Pancreas (tissue), 10 donors: ENCODE data around the gene C7orf25. TPM values are rescaled to one million over a fixed set of nuclear protein-coding genes. Genes with fewer than 3 reads are reported as not detected.

Source experiments
- ATAC-seq, 4 donors: fragments of 200-7000 bp; cut with Tn5 transposase; one replicate each; pipeline versions ENCODE4 v1.8.0 to v1.9.1; 2020; ENCODE audit warnings: mild to moderate bottlenecking in 4 of 4, moderate library complexity in 4 of 4
- DNase-seq, 6 donors: peaks; one replicate each; pipeline ENCODE4 v3.0.0-alpha.2; 2020
- FAIRE-seq: peaks from 2 replicates; lab custom pipeline; 2012; peaks lifted over from hg19 to GRCh38; lab: Jason Lieb, UNC
- H3K27ac ChIP-seq, 4 donors: fragments of 200-600 bp; sonication (generic); 1 replicate in 3 of 4; 2 replicates in 1 of 4; pipeline versions ENCODE4 v1.5.0 to v1.8.0; 2020
- H3K27me3 ChIP-seq, 4 donors: fragments of 200-600 bp; one replicate each; pipeline ENCODE4 v1.8.0; 2021
- H3K36me3 ChIP-seq, 3 donors: fragments of 200-600 bp; sonication (generic) in 1 of 3; one replicate each; pipeline versions ENCODE4 v1.5.0 to v1.8.0; 2020 to 2021
- H3K4me1 ChIP-seq, 3 donors: fragments of 200-600 bp; one replicate each; pipeline ENCODE4 v1.8.0; 2021
- H3K4me3 ChIP-seq, 4 donors: fragments of 200-600 bp; sonication (generic) in 2 of 4; one replicate each; pipeline versions ENCODE4 v1.5.0 to v1.8.0; 2020 to 2021
- H3K9me3 ChIP-seq, 4 donors: fragments of 200-600 bp; one replicate each; pipeline ENCODE4 v1.8.0; 2021
- WGBS, 2 donors: extraction: QIAGEN DNeasy Blood & Tissue Kit; methylation state at CpG; one replicate each; pipeline ENCODE4 v1.1.7; 2013; 5-methylcytosine and 5-hydroxymethylcytosine counted together
- intact Hi-C, 3 donors: fragments of 100-400 bp; cut with DNase I; formaldehyde crosslinking; loops; one replicate each; pipeline versions ENCODE4 v1.11.1 to v1.14.2; 2022
- polyA plus RNA-seq, 2 donors: library from polyadenylated mRNA; stranded (reverse); fragments of 200-250 nt; gene quantifications; one replicate each; pipeline ENCODE4 v1.2.3, GENCODE V29; 2013
- total RNA-seq, 6 donors: library from RNA; stranded (reverse); fragmentation: NEBNext Ultra II Directional in 4 of 6; extraction: Animal tissue kit (Norgen Biotek cat#: 25700) in 4 of 6; gene quantifications; one replicate each; pipeline versions ENCODE4 v1.2.1 to v1.2.4, GENCODE V29; 2021 to 2023
- TF ChIP-seq, protein P1 (sequence below), 4 donors: fragments of 200-600 bp; sonication (generic) in 3 of 4; IDR thresholded peaks; one replicate each; pipeline versions ENCODE4 v1.5.0 to v1.8.0; 2021; ENCODE audit warnings: antibody characterized with exemption in 4 of 4
- donor health status: healthy with polysubstance abuse.
- donor health status: DM: no; HTN: no; CAD: no; lungs with moderate emphysema.
- donor health status: DM: no; HTN: no; CAD: no.
- donor health status: control.
- donor health status: control.
- donor health status: Bipolar disorder and iron deficiency.
- donor health status: DM: yes; HTN: yes; CAD: no.
- donor health status: DM: no; HTN: no; CAD: no.
- donor health status: DM: no; HTN: no; CAD: no.
- donor health status: DM: yes; HTN: yes; CAD: no.

C7orf25 gene
- total and polyA plus RNA-seq, 8 donors, result 2.7 to 3.9 (median 3.0) TPM

DNA sequence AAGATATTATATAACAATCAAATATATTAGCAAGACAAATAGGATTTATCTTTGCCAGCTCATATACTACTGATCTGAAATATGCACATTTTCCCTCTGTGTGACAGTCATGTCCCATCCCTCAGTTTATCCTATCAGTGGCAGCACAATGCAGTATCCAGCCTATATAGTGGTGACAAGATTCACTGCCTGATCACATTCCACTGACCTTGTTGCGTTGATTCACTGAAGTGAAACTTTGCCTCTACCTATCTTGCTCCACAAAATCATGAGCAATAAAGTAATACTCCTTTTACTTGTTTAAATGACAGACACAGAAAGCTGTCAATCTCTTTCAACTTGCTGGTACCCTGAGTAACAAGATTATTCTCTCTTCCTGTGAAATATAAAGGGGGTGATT is 13.8 kb upstream of the C7orf25 start:
- TF ChIP-seq, protein P1, sequence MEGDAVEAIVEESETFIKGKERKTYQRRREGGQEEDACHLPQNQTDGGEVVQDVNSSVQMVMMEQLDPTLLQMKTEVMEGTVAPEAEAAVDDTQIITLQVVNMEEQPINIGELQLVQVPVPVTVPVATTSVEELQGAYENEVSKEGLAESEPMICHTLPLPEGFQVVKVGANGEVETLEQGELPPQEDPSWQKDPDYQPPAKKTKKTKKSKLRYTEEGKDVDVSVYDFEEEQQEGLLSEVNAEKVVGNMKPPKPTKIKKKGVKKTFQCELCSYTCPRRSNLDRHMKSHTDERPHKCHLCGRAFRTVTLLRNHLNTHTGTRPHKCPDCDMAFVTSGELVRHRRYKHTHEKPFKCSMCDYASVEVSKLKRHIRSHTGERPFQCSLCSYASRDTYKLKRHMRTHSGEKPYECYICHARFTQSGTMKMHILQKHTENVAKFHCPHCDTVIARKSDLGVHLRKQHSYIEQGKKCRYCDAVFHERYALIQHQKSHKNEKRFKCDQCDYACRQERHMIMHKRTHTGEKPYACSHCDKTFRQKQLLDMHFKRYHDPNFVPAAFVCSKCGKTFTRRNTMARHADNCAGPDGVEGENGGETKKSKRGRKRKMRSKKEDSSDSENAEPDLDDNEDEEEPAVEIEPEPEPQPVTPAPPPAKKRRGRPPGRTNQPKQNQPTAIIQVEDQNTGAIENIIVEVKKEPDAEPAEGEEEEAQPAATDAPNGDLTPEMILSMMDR (IDR thresholded peaks at IDR 0.05), result no peak
- intact Hi-C loops, result no loop called here
- Histone ChIP-seq H3K27ac (no peak overlapping the region), H3K4me1 (peaks cover 0 to 12% (median 4%) of the 10 kb centered on the region in 3 donors), H3K9me3 (no peaks in the 10 kb centered on the region), H3K27me3 (no peaks in the 10 kb centered on the region), H3K36me3 (peaks cover 3 to 59% (median 5%) of the 10 kb centered on the region in 3 donors), H3K4me3 (no peak overlapping the region)
- DNase-seq (no peak), FAIRE-seq (no peak), ATAC-seq (no peak)
- 75 to 82% methylated on average over 1 of the region's 1 CpG for WGBS, 2 donors

DNA sequence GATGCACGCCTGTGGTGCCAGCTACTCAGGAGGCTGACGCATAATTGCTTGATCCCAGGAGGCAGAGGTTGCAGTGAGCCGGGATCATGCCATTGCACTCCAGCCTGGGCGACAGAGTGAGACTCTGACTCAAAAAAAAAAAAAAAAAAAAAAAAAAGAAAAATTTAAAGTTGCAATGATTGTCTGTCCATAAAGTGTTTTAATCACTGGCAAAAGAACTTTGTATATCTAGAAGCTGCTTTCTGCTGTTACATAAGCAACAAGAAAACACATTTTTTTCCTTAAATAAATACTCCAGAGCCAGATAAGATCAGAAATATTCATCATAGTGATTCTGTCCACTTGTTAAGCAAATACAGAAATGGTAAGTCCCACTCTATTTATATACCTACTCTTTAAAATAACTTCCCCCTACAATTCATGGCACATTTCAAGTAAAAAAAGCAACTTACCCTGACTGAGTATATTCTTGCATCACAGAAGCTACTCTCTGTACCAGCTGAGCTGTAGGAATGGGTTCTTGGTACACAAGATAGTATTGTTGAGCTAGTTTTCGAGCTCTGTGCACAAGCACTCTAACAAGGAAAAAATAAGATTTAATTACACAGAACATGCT is 12.5 kb upstream of the C7orf25 start:
- Histone ChIP-seq H3K4me1 (peaks cover 0 to under 1% (median 0%) of the 10 kb centered on the region in 3 donors), H3K27me3 (no peaks in the 10 kb centered on the region), H3K4me3 (no peak overlapping the region), H3K36me3 (peaks cover 5 to 72% (median 10%) of the 10 kb centered on the region in 3 donors), H3K9me3 (no peaks in the 10 kb centered on the region), H3K27ac (no peak overlapping the region)
- no peak for ATAC-seq
- intact Hi-C loops, result no loop called here
- WGBS, 2 donors, result 86 to 92% methylated on average over 5 of the region's 5 CpGs
- TF ChIP-seq, protein P1 (IDR thresholded peaks at IDR 0.05), result no peak
- FAIRE-seq, result no peak
- no peak for DNase-seq

DNA sequence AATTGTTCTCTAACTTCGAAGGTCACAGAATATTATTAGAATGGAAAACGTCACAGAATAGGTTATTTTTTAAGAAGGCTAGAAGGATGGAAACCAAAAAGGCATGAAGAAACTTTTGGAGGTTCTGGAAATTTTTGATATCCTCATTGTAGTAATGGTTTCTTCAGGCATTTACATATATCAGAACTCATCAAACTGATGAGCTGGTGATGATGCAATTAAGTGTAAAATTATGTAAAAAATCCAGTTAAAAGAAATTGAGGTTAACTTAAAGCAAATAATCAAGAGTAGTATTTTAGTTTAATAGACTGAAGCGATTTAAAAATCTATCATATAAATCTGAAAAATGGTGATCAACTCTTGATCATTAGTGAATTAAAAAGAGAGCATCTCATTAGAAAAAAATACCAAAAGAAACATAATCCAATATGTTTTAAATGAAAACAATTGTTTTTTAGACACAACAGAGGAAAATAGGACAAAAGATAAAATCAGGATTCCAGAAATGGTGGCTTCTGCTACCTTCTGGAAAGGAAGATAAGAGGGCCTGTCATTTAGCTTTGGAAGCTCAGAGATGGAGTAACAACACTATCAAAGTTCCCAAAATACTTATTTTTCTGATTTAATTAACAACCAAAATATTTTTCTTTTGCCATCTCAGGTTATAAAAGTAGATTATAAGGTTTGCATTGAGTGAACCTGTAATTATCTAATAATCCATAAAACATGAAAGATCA is 10.3 kb upstream of the C7orf25 start:
- ATAC-seq (no peak), DNase-seq (no peak), FAIRE-seq (no peak)
- H3K4me3 ChIP-seq, result no peak overlapping the region
- H3K36me3 ChIP-seq, result peaks cover 5 to 76% (median 10%) of the 10 kb centered on the region in 3 donors
- intact Hi-C loops, result no loop called here
- WGBS, 2 donors, result 84 to 89% methylated on average over 3 of the region's 3 CpGs
- H3K27me3 ChIP-seq, result no peaks in the 10 kb centered on the region
- TF ChIP-seq, protein P1 (IDR thresholded peaks at IDR 0.05), result no peak
- no peaks in the 10 kb centered on the region for H3K9me3 ChIP-seq
- no peaks in the 10 kb centered on the region for H3K4me1 ChIP-seq
- H3K27ac ChIP-seq, result no peak overlapping the region

DNA sequence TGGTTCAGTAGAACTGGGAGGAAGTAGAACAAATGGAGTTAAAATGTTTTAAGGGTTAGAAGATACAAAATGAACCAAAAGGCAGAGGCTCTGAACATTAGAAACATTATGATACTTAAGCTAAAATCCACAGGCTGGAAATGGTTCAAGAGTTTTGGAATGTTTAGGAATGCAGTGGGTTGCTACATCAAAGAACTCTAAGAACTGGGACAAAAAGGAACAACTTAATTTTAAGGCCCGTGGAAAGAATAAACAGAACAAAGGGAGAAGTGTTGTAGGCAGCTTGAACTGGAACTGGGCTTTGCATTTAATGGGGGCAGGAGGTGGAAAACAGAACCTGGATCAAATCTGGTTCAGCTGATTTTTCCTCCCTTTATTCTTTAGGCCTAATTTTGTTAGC is 3.5 kb upstream of the C7orf25 start:
- intact Hi-C loops, result no loop called here
- TF ChIP-seq, protein P1 (IDR thresholded peaks at IDR 0.05), result no peak
- Histone ChIP-seq H3K4me3 (no peak overlapping the region), H3K9me3 (no peaks in the 10 kb centered on the region), H3K27ac (no peak overlapping the region), H3K27me3 (no peaks in the 10 kb centered on the region), H3K4me1 (peaks cover 3 to 9% (median 7%) of the 10 kb centered on the region in 3 donors), H3K36me3 (peaks cover 0 to 26% (median 8%) of the 10 kb centered on the region in 3 donors)
- FAIRE-seq (no peak), DNase-seq (no peak), ATAC-seq (no peak)
- WGBS, 2 donors, result 56 to 65% methylated on average over 1 of the region's 1 CpG
